Measurements from ENCODE around the gene TTLL11. TPM values are rescaled to one million over a fixed set of nuclear protein-coding genes. Genes with fewer than 3 reads are reported as not detected.

Gene TTLL11
- total RNA-seq, 2 donors from 2014 or later: 11.7 to 11.9 TPM

- H3K4me3 ChIP-seq: no peak overlapping the region
- TF ChIP-seq POLR2A (IDR thresholded peaks at IDR 0.05) (no peak), CTCF (IDR thresholded peaks at IDR 0.05) (no peak), POLR2AphosphoS5 (IDR thresholded peaks at IDR 0.05) (no peak)
- intact Hi-C loops (cut with DNase I): no loop called here
- DNase-seq (ENCODE audit: low spot score): no peak
- no peak overlapping the region for H3K27ac ChIP-seq
- 93% methylated on average over 17 of the region's 17 CpGs for WGBS
- H3K27me3 ChIP-seq (replicated peaks; ENCODE audit: insufficient read depth): no peaks in the 10 kb centered on the region
- H3K9me3 ChIP-seq: no peaks in the 10 kb centered on the region
- no peaks in the 10 kb centered on the region for H3K4me1 ChIP-seq (replicated peaks)
- H3K36me3 ChIP-seq: no peaks in the 10 kb centered on the region
Measured at GRCh38 chr9:121827251-121827967, 265.7 kb downstream of the TTLL11 start.

- Histone ChIP-seq H3K9me3 (no peaks in the 10 kb centered on the region), H3K4me1 (replicated peaks) (no peaks in the 10 kb centered on the region), H3K27me3 (replicated peaks; ENCODE audit: insufficient read depth) (no peaks in the 10 kb centered on the region), H3K4me3 (no peak overlapping the region), H3K36me3 (no peaks in the 10 kb centered on the region), H3K27ac (no peak overlapping the region)
- WGBS: 92% methylated on average over 7 of the region's 7 CpGs
- intact Hi-C loops (cut with DNase I): no loop called here
- no peak for DNase-seq (ENCODE audit: low spot score)
- no peak for TF ChIP-seq CTCF (IDR thresholded peaks at IDR 0.05)
- TF ChIP-seq POLR2AphosphoS5 (IDR thresholded peaks at IDR 0.05): no peak
- TF ChIP-seq POLR2A (IDR thresholded peaks at IDR 0.05): no peak
Measured at GRCh38 chr9:121826711-121827110, 266.4 kb downstream of the TTLL11 start.

- intact Hi-C loops (cut with DNase I): no loop called here
- Histone ChIP-seq H3K27ac (no peak overlapping the region), H3K36me3 (no peaks in the 10 kb centered on the region), H3K4me3 (no peak overlapping the region), H3K27me3 (replicated peaks; ENCODE audit: insufficient read depth) (no peaks in the 10 kb centered on the region), H3K9me3 (no peaks in the 10 kb centered on the region), H3K4me1 (replicated peaks) (no peaks in the 10 kb centered on the region)
- 73% methylated on average over 12 of the region's 12 CpGs for WGBS
- no peak for DNase-seq (ENCODE audit: low spot score)
- TF ChIP-seq POLR2AphosphoS5 (IDR thresholded peaks at IDR 0.05) (no peak), CTCF (IDR thresholded peaks at IDR 0.05) (no peak), POLR2A (IDR thresholded peaks at IDR 0.05) (no peak)
Measured at GRCh38 chr9:121825031-121825691, 267.9 kb downstream of the TTLL11 start.

GRCh38 chr9:121824651-121825030 is 268.5 kb downstream of the TTLL11 start:
- WGBS: 92% methylated on average over 4 of the region's 4 CpGs
- intact Hi-C loops (cut with DNase I): no loop called here
- no peak for DNase-seq (ENCODE audit: low spot score)
- H3K27me3 ChIP-seq (replicated peaks; ENCODE audit: insufficient read depth): no peaks in the 10 kb centered on the region
- H3K36me3 ChIP-seq: no peaks in the 10 kb centered on the region
- H3K9me3 ChIP-seq: no peaks in the 10 kb centered on the region
- H3K27ac ChIP-seq: no peak overlapping the region
- no peak overlapping the region for H3K4me3 ChIP-seq
- no peak for TF ChIP-seq CTCF (IDR thresholded peaks at IDR 0.05)
- no peak for TF ChIP-seq POLR2A (IDR thresholded peaks at IDR 0.05)
- TF ChIP-seq POLR2AphosphoS5 (IDR thresholded peaks at IDR 0.05): no peak
- H3K4me1 ChIP-seq (replicated peaks): no peaks in the 10 kb centered on the region

Measured in prostate gland (tissue), 2 donors.